ENCODE measurements around the gene PRDM16.

GRCh38 chr1:3209201-3209600 lies 140.2 kb downstream of the PRDM16 start:
- TF ChIP-seq POLR2A (IDR thresholded peaks at IDR 0.05; ENCODE audit: low read length) (no peak), GATA1 (IDR thresholded peaks at IDR 0.05; ENCODE audit: low read depth, low read length) (no peak)

All from erythroblast (primary cell).